Activated CD4-positive, alpha-beta T cell treated with anti-CD3 and anti-CD28 coated beads, Interleukin-2, amount 50 U/mL, for 1 hour (primary cell): ENCODE measurements around the gene ABHD17A.

Source experiments
- DNase-seq: peaks from one replicate; pipeline ENCODE4 v3.0.0-alpha.2; 2020

Gene ABHD17A

GRCh38 chr19:1885398-1886119, at the start of gene ABHD17A:
ABHD17A (minus strand) TSS chr19:1885496; CDS start chr19:1881566, 3,930 bp downstream.
- DNase-seq = peak; percentile 96

- no peak for DNase-seq
These were observed 48.6 kb upstream of the ABHD17A start for GRCh38 chr19:1933942-1934341.

GRCh38 chr19:1933244-1933643, 47.9 kb upstream of the ABHD17A start:
- DNase-seq = no peak

- DNase-seq = no peak
These were observed 47.1 kb upstream of the ABHD17A start for GRCh38 chr19:1932395-1932794.

GRCh38 chr19:1931445-1931844, 46.1 kb upstream of the ABHD17A start:
- DNase-seq = no peak

- DNase-seq = peak; percentile 80
These were observed 43.9 kb upstream of the ABHD17A start for GRCh38 chr19:1929021-1929742.

- no peak for DNase-seq
These were observed 40.2 kb upstream of the ABHD17A start for GRCh38 chr19:1925544-1925943.

GRCh38 chr19:1924320-1924961, 39.1 kb upstream of the ABHD17A start:
- DNase-seq = no peak

- DNase-seq = peak; percentile 29
These were observed 38.0 kb upstream of the ABHD17A start for GRCh38 chr19:1923319-1923718.

- no peak for DNase-seq
These were observed 37.5 kb upstream of the ABHD17A start for GRCh38 chr19:1922803-1923202.

- no peak for DNase-seq
These were observed 36.5 kb upstream of the ABHD17A start for GRCh38 chr19:1921825-1922224.

- no peak for DNase-seq
These were observed 36.0 kb upstream of the ABHD17A start for GRCh38 chr19:1921326-1921725.

GRCh38 chr19:1920644-1921043, 35.3 kb upstream of the ABHD17A start:
- no peak for DNase-seq

GRCh38 chr19:1918975-1919374, 33.7 kb upstream of the ABHD17A start:
- DNase-seq = no peak

GRCh38 chr19:1917926-1918325, 32.6 kb upstream of the ABHD17A start:
- DNase-seq = no peak

- DNase-seq = no peak
These were observed 31.9 kb upstream of the ABHD17A start for GRCh38 chr19:1917146-1917545.

GRCh38 chr19:1914826-1915341, 29.6 kb upstream of the ABHD17A start:
- DNase-seq = no peak

GRCh38 chr19:1913781-1914577, 28.7 kb upstream of the ABHD17A start:
- no peak for DNase-seq

GRCh38 chr19:1912760-1913505, 27.6 kb upstream of the ABHD17A start:
- no peak for DNase-seq

- no peak for DNase-seq
These were observed 26.7 kb upstream of the ABHD17A start for GRCh38 chr19:1911995-1912394.

- no peak for DNase-seq
These were observed 25.8 kb upstream of the ABHD17A start for GRCh38 chr19:1911098-1911497.

GRCh38 chr19:1910177-1910576, 24.9 kb upstream of the ABHD17A start:
- DNase-seq = no peak
